ENCODE measurements around the gene RDX. TPM values are rescaled to one million over a fixed set of nuclear protein-coding genes. Genes with fewer than 3 reads are reported as not detected.

Gene RDX
- total and polyA plus RNA-seq, 2 donors (not counting 1 experiment from before 2014, with no cell fraction given), result 4.4 to 34.8 TPM

- no peak overlapping the region for H3K4me3 ChIP-seq (ENCODE audit: control extremely low read depth in 1 of 5, extremely low read depth in 1 of 5, insufficient read depth in 1 of 5, low read depth in 2 of 5, low read length in 4 of 5)
- Mint-ChIP-seq H3K4me1 (no peaks in the 10 kb centered on the region), H3K27ac (no peak overlapping the region), H3K9me3 (ENCODE audit: insufficient read depth) (no peaks in the 10 kb centered on the region), H3K4me3 (no peak overlapping the region), H3K27me3 (no peaks in the 10 kb centered on the region)
- no peak overlapping the region for H3K9ac ChIP-seq (ENCODE audit: low read length)
- no peaks in the 10 kb centered on the region for H3K4me1 ChIP-seq (ENCODE audit: control insufficient read depth in 2 of 2, insufficient read depth in 2 of 2, low read length in 2 of 2)
- H2AFZ ChIP-seq (ENCODE audit: insufficient read depth, low read depth, low read length, poor library complexity, severe bottlenecking), result no peak overlapping the region
- POLR2A ChIA-PET, result no interaction called here
- intact Hi-C loops (cut with micrococcal nuclease), result no loop called here
- DNase-seq, result no peak
- H3K79me2 ChIP-seq (ENCODE audit: control insufficient read depth, insufficient read depth, low read length), result no peaks in the 10 kb centered on the region
- ATAC-seq (ENCODE audit: low read depth), result no peak
- no peak overlapping the region for H3K27ac ChIP-seq (ENCODE audit: low read length in 2 of 2)
- no peaks in the 10 kb centered on the region for H4K20me1 ChIP-seq (ENCODE audit: control insufficient read depth, insufficient read depth, low read length, poor library complexity, severe bottlenecking)
- CTCF ChIA-PET, result no interaction called here
- H3K9me3 ChIP-seq (ENCODE audit: control extremely low read depth in 1 of 3, control insufficient read depth in 2 of 3, insufficient read depth in 1 of 3, low read length in 2 of 3), result no peaks in the 10 kb centered on the region
- TF ChIP-seq EZH2 (IDR thresholded peaks at IDR 0.05; ENCODE audit: borderline replicate concordance, insufficient read depth, low read depth, low read length, poor library complexity, severe bottlenecking) (no peak), CTCF (IDR thresholded peaks at IDR 0.05) (no peak)
- no peak overlapping the region for H3K4me2 ChIP-seq (replicated peaks; ENCODE audit: low read depth, low read length, poor library complexity, severe bottlenecking)
- no peaks in the 10 kb centered on the region for H3K36me3 ChIP-seq (replicated peaks in 1 of 2; ENCODE audit: control extremely low read depth in 1 of 2, control insufficient read depth in 1 of 2, extremely low read depth in 1 of 2, insufficient read depth in 2 of 2, low read length in 1 of 2)
- no peaks in the 10 kb centered on the region for H3K27me3 ChIP-seq (replicated peaks in 1 of 4; ENCODE audit: control extremely low read depth in 1 of 4, control insufficient read depth in 3 of 4, insufficient read depth in 4 of 4, low read length in 3 of 4)
Measured at GRCh38 chr11:110305169-110306018, 9.0 kb upstream of the RDX start.

GRCh38 chr11:110303414-110303826 lies 7.0 kb upstream of the RDX start:
- ATAC-seq (ENCODE audit: low read depth), result no peak
- Histone ChIP-seq H3K9me3 (ENCODE audit: control extremely low read depth in 1 of 3, control insufficient read depth in 2 of 3, insufficient read depth in 1 of 3, low read length in 2 of 3) (no peaks in the 10 kb centered on the region), H3K36me3 (replicated peaks in 1 of 2; ENCODE audit: control extremely low read depth in 1 of 2, control insufficient read depth in 1 of 2, extremely low read depth in 1 of 2, insufficient read depth in 2 of 2, low read length in 1 of 2) (no peaks in the 10 kb centered on the region), H3K79me2 (ENCODE audit: control insufficient read depth, insufficient read depth, low read length) (no peaks in the 10 kb centered on the region), H3K4me3 (ENCODE audit: control extremely low read depth in 1 of 5, extremely low read depth in 1 of 5, insufficient read depth in 1 of 5, low read depth in 2 of 5, low read length in 4 of 5) (no peak overlapping the region), H3K4me1 (ENCODE audit: control insufficient read depth in 2 of 2, insufficient read depth in 2 of 2, low read length in 2 of 2) (no peaks in the 10 kb centered on the region), H2AFZ (ENCODE audit: insufficient read depth, low read depth, low read length, poor library complexity, severe bottlenecking) (no peak overlapping the region), H4K20me1 (ENCODE audit: control insufficient read depth, insufficient read depth, low read length, poor library complexity, severe bottlenecking) (no peaks in the 10 kb centered on the region), H3K27me3 (replicated peaks in 1 of 4; ENCODE audit: control extremely low read depth in 1 of 4, control insufficient read depth in 3 of 4, insufficient read depth in 4 of 4, low read length in 3 of 4) (no peaks in the 10 kb centered on the region), H3K9ac (ENCODE audit: low read length) (no peak overlapping the region), H3K27ac (ENCODE audit: low read length in 2 of 2) (no peak overlapping the region), H3K4me2 (replicated peaks; ENCODE audit: low read depth, low read length, poor library complexity, severe bottlenecking) (no peak overlapping the region)
- no peak for DNase-seq
- 100% methylated on average over 1 of the region's 5 CpGs for WGBS (ENCODE audit: insufficient coverage)
- Mint-ChIP-seq H3K4me1 (no peaks in the 10 kb centered on the region), H3K4me3 (no peak overlapping the region), H3K27me3 (no peaks in the 10 kb centered on the region), H3K27ac (no peak overlapping the region), H3K9me3 (ENCODE audit: insufficient read depth) (no peaks in the 10 kb centered on the region)
- intact Hi-C loops (cut with micrococcal nuclease), result no loop called here
- CTCF ChIA-PET, result interaction anchor here (0.7 kb wide), 1 partner anchor 1150 kb away, joined by 3 read pairs; no protein-coding TSS in a partner anchor
- POLR2A ChIA-PET, result no interaction called here
- TF ChIP-seq EZH2 (IDR thresholded peaks at IDR 0.05; ENCODE audit: borderline replicate concordance, insufficient read depth, low read depth, low read length, poor library complexity, severe bottlenecking) (no peak), CTCF (IDR thresholded peaks at IDR 0.05) (no peak)
